Progenitor cell of endocrine pancreas (in vitro differentiated cells): ENCODE data around the gene FAM3B. TPM values are rescaled to one million over a fixed set of nuclear protein-coding genes. Genes with fewer than 3 reads are reported as not detected.

Experiments used
- DNase-seq: peaks from one replicate; pipeline ENCODE4 v3.0.0; 2021; ENCODE audit warnings: low spot score; ENCODE audit not compliant: unreplicated experiment
- H3K27ac Mint-ChIP-seq: 2 replicates; pipeline ENCODE4 v1.8.0; 2021; ENCODE audit warnings: mild to moderate bottlenecking, moderate library complexity, mixed read lengths
- H3K27me3 Mint-ChIP-seq: 2 replicates; pipeline ENCODE4 v1.8.0; 2021; ENCODE audit warnings: mixed read lengths
- H3K36me3 Mint-ChIP-seq: 2 replicates; pipeline ENCODE4 v1.8.0; 2022; ENCODE audit warnings: mixed read lengths; ENCODE audit not compliant: insufficient read depth
- H3K4me1 Mint-ChIP-seq: 2 replicates; pipeline ENCODE4 v1.8.0; 2021; ENCODE audit warnings: low read depth, mixed read lengths
- H3K4me3 Mint-ChIP-seq: 2 replicates; pipeline ENCODE4 v1.8.0; 2021; ENCODE audit warnings: low read depth, mild to moderate bottlenecking, moderate library complexity, mixed read lengths
- H3K9me3 Mint-ChIP-seq: 2 replicates; pipeline ENCODE4 v1.8.0; 2021; ENCODE audit warnings: low read depth, mixed read lengths
- total RNA-seq: library from RNA; stranded (reverse); gene quantifications from 2 replicates; pipeline ENCODE4 v1.2.1, GENCODE V29; 2021
- TF ChIP-seq, protein P1 (sequence below): fragments of 200-600 bp; sonication (generic); IDR thresholded peaks from one replicate; pipeline ENCODE4 v1.5.0; 2021; ENCODE audit warnings: antibody characterized with exemption, mild to moderate bottlenecking; ENCODE audit not compliant: unreplicated experiment

Gene FAM3B
- total RNA-seq, 1 donor from 2014 or later: 8.2 TPM

DNA sequence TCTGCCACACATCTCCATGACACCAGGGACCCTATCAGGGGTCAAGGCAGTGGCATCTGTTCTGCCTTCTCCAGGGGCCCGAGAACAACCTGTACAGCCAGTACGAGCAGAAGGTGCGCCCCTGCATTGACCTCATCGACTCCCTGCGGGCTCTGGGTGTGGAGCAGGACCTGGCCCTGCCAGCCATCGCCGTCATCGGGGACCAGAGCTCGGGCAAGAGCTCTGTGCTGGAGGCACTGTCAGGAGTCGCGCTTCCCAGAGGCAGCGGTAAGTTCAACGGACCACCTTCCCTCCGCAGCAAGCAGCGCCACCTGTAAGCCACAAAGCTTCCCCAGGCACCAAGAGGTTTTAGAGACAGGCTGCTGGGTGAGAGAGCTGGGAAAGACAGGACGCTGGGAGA is 61.1 kb downstream of the FAM3B start:
- H3K27me3 Mint-ChIP-seq: peaks cover 15% of the 10 kb centered on the region
- no peaks in the 10 kb centered on the region for H3K4me1 Mint-ChIP-seq
- H3K4me3 Mint-ChIP-seq: no peak overlapping the region
- no peaks in the 10 kb centered on the region for H3K36me3 Mint-ChIP-seq
- DNase-seq: no peak
- H3K27ac Mint-ChIP-seq: no peak overlapping the region
- H3K9me3 Mint-ChIP-seq: no peaks in the 10 kb centered on the region
- TF ChIP-seq, protein P1, sequence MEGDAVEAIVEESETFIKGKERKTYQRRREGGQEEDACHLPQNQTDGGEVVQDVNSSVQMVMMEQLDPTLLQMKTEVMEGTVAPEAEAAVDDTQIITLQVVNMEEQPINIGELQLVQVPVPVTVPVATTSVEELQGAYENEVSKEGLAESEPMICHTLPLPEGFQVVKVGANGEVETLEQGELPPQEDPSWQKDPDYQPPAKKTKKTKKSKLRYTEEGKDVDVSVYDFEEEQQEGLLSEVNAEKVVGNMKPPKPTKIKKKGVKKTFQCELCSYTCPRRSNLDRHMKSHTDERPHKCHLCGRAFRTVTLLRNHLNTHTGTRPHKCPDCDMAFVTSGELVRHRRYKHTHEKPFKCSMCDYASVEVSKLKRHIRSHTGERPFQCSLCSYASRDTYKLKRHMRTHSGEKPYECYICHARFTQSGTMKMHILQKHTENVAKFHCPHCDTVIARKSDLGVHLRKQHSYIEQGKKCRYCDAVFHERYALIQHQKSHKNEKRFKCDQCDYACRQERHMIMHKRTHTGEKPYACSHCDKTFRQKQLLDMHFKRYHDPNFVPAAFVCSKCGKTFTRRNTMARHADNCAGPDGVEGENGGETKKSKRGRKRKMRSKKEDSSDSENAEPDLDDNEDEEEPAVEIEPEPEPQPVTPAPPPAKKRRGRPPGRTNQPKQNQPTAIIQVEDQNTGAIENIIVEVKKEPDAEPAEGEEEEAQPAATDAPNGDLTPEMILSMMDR: no peak

DNA sequence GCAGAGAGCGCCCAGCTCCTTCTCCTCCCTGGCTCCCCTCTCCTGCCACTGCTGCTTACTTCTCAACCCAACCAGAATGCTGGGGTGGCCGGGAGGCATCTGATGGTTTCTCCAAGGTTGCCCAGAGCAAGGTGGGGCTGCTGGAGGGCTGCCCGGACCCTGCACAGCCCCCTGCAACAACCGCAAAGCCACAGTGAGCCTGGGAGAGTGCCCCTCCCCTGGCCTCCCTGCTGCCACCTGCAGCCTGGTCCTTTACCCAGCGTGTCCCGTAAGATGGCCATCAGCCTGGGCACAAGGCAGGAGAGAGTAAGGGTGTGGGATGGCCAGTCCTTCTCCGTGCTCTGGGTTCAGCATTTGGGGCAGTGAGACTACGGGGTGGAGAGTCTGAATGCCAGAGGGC is 62.2 kb downstream of the FAM3B start:
- H3K36me3 Mint-ChIP-seq: no peaks in the 10 kb centered on the region
- no peaks in the 10 kb centered on the region for H3K4me1 Mint-ChIP-seq
- TF ChIP-seq, protein P1: no peak
- no peak overlapping the region for H3K27ac Mint-ChIP-seq
- peaks cover 15% of the 10 kb centered on the region for H3K27me3 Mint-ChIP-seq
- no peak overlapping the region for H3K4me3 Mint-ChIP-seq
- DNase-seq: no peak
- H3K9me3 Mint-ChIP-seq: no peaks in the 10 kb centered on the region

GRCh38 chr21:41379901-41380300 is 63.3 kb downstream of the FAM3B start:
- H3K27ac Mint-ChIP-seq: no peak overlapping the region
- DNase-seq: no peak
- no peaks in the 10 kb centered on the region for H3K4me1 Mint-ChIP-seq
- H3K4me3 Mint-ChIP-seq: no peak overlapping the region
- TF ChIP-seq, protein P1: no peak
- no peaks in the 10 kb centered on the region for H3K9me3 Mint-ChIP-seq
- peaks cover 15% of the 10 kb centered on the region for H3K27me3 Mint-ChIP-seq
- no peaks in the 10 kb centered on the region for H3K36me3 Mint-ChIP-seq

DNA sequence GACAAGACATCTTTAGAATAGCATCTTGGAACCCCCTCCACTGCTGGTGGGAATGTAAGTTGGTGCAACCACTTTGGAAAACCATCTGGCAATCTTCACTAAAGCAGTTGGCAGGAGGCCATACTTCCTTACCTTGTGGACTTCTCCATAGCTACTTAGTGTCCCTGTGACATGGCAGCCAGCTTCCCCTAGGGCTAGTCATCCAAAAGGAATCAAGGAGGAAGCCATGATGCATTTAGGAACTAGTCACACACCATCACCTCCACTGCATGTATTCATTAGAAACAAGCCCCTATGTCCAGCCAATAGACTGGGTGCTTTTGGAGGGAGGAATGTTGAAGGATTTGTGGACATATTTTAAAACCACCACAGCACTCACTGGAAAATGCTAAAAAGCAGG is 65.1 kb downstream of the FAM3B start:
- no peak for DNase-seq
- no peaks in the 10 kb centered on the region for H3K4me1 Mint-ChIP-seq
- no peak overlapping the region for H3K27ac Mint-ChIP-seq
- peaks cover 12% of the 10 kb centered on the region for H3K27me3 Mint-ChIP-seq
- H3K9me3 Mint-ChIP-seq: no peaks in the 10 kb centered on the region
- H3K36me3 Mint-ChIP-seq: no peaks in the 10 kb centered on the region
- no peak overlapping the region for H3K4me3 Mint-ChIP-seq
- TF ChIP-seq, protein P1: no peak

GRCh38 chr21:41387042-41387819 is 70.6 kb downstream of the FAM3B start:
- no peaks in the 10 kb centered on the region for H3K4me1 Mint-ChIP-seq
- H3K9me3 Mint-ChIP-seq: no peaks in the 10 kb centered on the region
- peaks cover 17% of the 10 kb centered on the region for H3K27me3 Mint-ChIP-seq
- no peak for DNase-seq
- H3K27ac Mint-ChIP-seq: no peak overlapping the region
- no peak overlapping the region for H3K4me3 Mint-ChIP-seq
- TF ChIP-seq, protein P1: no peak
- no peaks in the 10 kb centered on the region for H3K36me3 Mint-ChIP-seq
